Kidney epithelial cell (primary cell): ENCODE data around the gene ELMO1. TPM values are rescaled to one million over a fixed set of nuclear protein-coding genes. Genes with fewer than 3 reads are reported as not detected.

ENCODE experiments used
- DNase-seq: peaks from one replicate; pipeline ENCODE4 v3.0.0-alpha.2; 2010; ENCODE audit warnings: low read depth
- H3K27me3 ChIP-seq: 2 replicates; pipeline ENCODE4 v1.6.0; 2011; ENCODE audit warnings: low read length; ENCODE audit not compliant: control insufficient read depth, insufficient read depth
- H3K36me3 ChIP-seq: 2 replicates; pipeline ENCODE4 v1.5.1; 2011; ENCODE audit warnings: low read length; ENCODE audit not compliant: control insufficient read depth, insufficient read depth
- H3K4me3 ChIP-seq: 2 replicates; pipeline ENCODE4 v1.5.1; 2011; ENCODE audit warnings: low read depth, mild to moderate bottlenecking, control low read depth, low read length
- CTCF ChIP-seq: IDR thresholded peaks from 2 replicates; pipeline ENCODE4 v1.5.1; 2011; ENCODE audit warnings: mild to moderate bottlenecking, moderate library complexity, low read length, control low read depth, inconsistent platforms; ENCODE audit not compliant: insufficient read depth, poor library complexity, severe bottlenecking
- total RNA-seq: library from RNA; depleted of rRNA; stranded (reverse); fragments of >200 nt; gene quantifications from 2 replicates; pipeline ENCODE4 v1.2.3, GENCODE V29; 2015

Gene ELMO1
- total RNA-seq, 1 donor from 2014 or later, result 11.4 TPM

GRCh38 chr7:37428681-37429434, 19.8 kb downstream of the ELMO1 start:
- no peak for TF ChIP-seq CTCF
- DNase-seq, result no peak
- no peaks in the 10 kb centered on the region for H3K36me3 ChIP-seq
- no peaks in the 10 kb centered on the region for H3K27me3 ChIP-seq
- H3K4me3 ChIP-seq, result no peak overlapping the region

- Histone ChIP-seq H3K27me3 (no peaks in the 10 kb centered on the region), H3K36me3 (no peaks in the 10 kb centered on the region), H3K4me3 (no peak overlapping the region)
- TF ChIP-seq CTCF, result no peak
- no peak for DNase-seq
These were observed 21.3 kb downstream of the ELMO1 start for GRCh38 chr7:37427276-37427940.

GRCh38 chr7:37425498-37425897, 23.2 kb downstream of the ELMO1 start:
- Histone ChIP-seq H3K4me3 (no peak overlapping the region), H3K27me3 (no peaks in the 10 kb centered on the region), H3K36me3 (no peaks in the 10 kb centered on the region)
- DNase-seq, result no peak
- TF ChIP-seq CTCF, result no peak

GRCh38 chr7:37424995-37425394, 23.7 kb downstream of the ELMO1 start:
- H3K4me3 ChIP-seq, result no peak overlapping the region
- H3K36me3 ChIP-seq, result no peaks in the 10 kb centered on the region
- DNase-seq, result no peak
- H3K27me3 ChIP-seq, result no peaks in the 10 kb centered on the region
- TF ChIP-seq CTCF, result no peak

GRCh38 chr7:37424521-37424920, 24.1 kb downstream of the ELMO1 start:
- H3K27me3 ChIP-seq, result no peaks in the 10 kb centered on the region
- DNase-seq, result no peak
- TF ChIP-seq CTCF, result no peak
- no peak overlapping the region for H3K4me3 ChIP-seq
- no peaks in the 10 kb centered on the region for H3K36me3 ChIP-seq
